NCI-H345 (cell line): Measurements from ENCODE around the gene C2.
"Not testable (repeated sequence)": the region's sequence is repeated elsewhere in the genome, so short reads cannot be mapped to it uniquely, and the experiment has no call there.

ENCODE experiments used
- DNase-seq: peaks from one replicate; lab custom pipeline; 2025; lab: John Stamatoyannopoulos, UW

C2 gene

GRCh38 chr6:31958741-31959739 is 31.5 kb downstream of the C2 start, which contains the start of the genes NELFE and SKIC2:
NELFE (minus strand) TSS chr6:31958971; CDS start chr6:31958446, 525 bp downstream.
SKIC2 (plus strand) TSS chr6:31959175; CDS start chr6:31959193, 18 bp downstream.
- peak; percentile 99 for DNase-seq

- DNase-seq: no peak
Observed at GRCh38 chr6:31961616-31962015, 34.1 kb downstream of the C2 start.

GRCh38 chr6:31963921-31964320 is 36.4 kb downstream of the C2 start:
- no peak for DNase-seq

- DNase-seq: no peak
Observed at GRCh38 chr6:31965700-31966099, 38.2 kb downstream of the C2 start.

GRCh38 chr6:31966506-31966905 is 39.0 kb downstream of the C2 start:
- no peak for DNase-seq

- no peak for DNase-seq
Observed at GRCh38 chr6:31966997-31967925, 39.7 kb downstream of the C2 start.

GRCh38 chr6:31967926-31968320 is 40.4 kb downstream of the C2 start:
- DNase-seq: no peak

- DNase-seq: no peak
Observed at GRCh38 chr6:31968326-31968725, 40.8 kb downstream of the C2 start.

- DNase-seq: no peak
Observed at GRCh38 chr6:31968791-31969711, 41.5 kb downstream of the C2 start.

GRCh38 chr6:31969712-31970603 is 42.4 kb downstream of the C2 start:
- DNase-seq: no peak

GRCh38 chr6:31970604-31971271 is 43.2 kb downstream of the C2 start:
- DNase-seq: peak; percentile 34

GRCh38 chr6:31971279-31971992 is 43.9 kb downstream of the C2 start:
- DNase-seq: no peak

- DNase-seq: peak; percentile 100
Observed at GRCh38 chr6:31971993-31972708, 44.6 kb downstream of the C2 start, which contains the start of gene DXO. DXO (minus strand) TSS chr6:31972138; CDS start chr6:31971675, 463 bp downstream.

- DNase-seq: no peak
Observed at GRCh38 chr6:31972709-31973350, 45.3 kb downstream of the C2 start.

- not testable (repeated sequence) for DNase-seq
Observed at GRCh38 chr6:31976065-31976464, 48.5 kb downstream of the C2 start.

GRCh38 chr6:31977816-31978431 is 50.4 kb downstream of the C2 start:
- DNase-seq: no peak

GRCh38 chr6:31978831-31979230 is 51.3 kb downstream of the C2 start:
- DNase-seq: no peak
